Fibroblast of skin of right quadriceps (primary cell): Measurements from ENCODE around the gene DTD1.

Source experiments
- DNase-seq: peaks from one replicate; pipeline ENCODE4 v3.0.0-alpha.2; 2013

The DTD1 gene

DNA sequence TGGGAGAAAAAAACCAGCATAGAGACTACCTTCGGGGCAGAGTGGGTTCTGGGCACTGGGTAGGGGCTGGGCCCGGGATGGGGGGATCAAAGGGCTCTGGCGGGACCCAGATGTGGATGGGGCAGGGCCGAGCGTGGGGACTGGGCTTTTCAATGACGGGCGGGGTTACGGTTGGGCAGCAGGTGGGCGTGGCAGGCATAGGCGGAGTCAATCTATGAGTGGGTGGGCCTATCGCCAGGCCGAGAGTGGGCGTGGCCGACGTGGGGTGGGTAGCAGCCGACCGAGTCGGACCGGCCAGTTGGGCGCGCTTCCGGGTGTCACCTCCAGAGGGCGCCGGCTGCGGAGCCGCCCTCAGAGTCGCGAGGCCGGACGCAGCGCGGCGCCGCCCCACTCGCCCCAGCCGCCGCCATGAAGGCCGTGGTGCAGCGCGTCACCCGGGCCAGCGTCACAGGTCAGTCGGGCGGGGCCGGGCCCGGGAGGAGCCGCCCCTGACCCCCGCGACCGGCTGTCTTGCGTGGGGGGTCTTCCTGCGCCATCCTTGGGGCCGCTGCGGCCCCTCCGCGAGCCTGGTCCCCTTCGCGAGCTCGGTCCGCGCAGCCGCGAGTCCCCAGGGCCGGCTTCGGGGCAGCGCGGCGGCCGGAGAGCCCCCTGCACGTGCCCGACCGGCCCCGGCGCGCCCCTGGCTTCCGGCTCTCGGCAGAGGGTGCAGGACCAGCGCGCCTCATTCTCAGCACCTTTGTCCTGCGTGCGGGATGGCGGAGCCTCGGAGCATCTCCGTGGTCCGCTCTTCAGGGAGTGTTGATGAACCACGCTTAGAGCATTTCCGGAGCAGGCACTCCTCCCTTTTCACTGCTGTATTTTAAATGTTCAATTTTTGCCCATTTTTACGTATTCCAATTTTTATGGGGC, at the start of gene DTD1:
Gene DTD1, plus strand, starts transcription at position 390 of the 909 bp plus-strand sequence. Its CDS starts 19 bp downstream, at position 409.
- DNase-seq, result peak; percentile 82

- peak; percentile 3 for DNase-seq
These were observed 46.1 kb upstream of the DTD1 start for GRCh38 chr20:18541741-18542140.

DNA sequence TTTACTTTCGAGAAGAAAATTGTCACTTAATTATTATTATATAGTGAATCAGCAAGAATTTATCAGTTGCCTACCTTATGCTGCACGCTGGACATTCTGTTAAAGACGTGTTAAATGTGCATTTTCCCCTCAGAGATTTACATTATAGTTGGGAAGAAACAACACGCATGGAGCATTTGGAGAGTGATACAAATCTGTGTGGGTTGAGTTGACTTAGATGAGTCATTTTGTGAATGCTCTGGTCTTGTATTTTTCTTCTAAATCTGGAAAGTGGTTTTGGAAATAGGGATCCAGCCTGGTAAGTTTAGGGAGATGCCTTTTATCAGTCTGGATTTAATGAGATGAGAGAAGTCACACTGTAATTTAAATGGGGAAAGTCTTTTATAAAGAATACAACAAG, 44.6 kb upstream of the DTD1 start:
- DNase-seq, result no peak

- DNase-seq, result no peak
These were observed 43.9 kb upstream of the DTD1 start for GRCh38 chr20:18543932-18544331.

- no peak for DNase-seq
These were observed 42.3 kb upstream of the DTD1 start for GRCh38 chr20:18545566-18545965.

GRCh38 chr20:18548465-18548864, 39.4 kb upstream of the DTD1 start:
- no peak for DNase-seq

DNA sequence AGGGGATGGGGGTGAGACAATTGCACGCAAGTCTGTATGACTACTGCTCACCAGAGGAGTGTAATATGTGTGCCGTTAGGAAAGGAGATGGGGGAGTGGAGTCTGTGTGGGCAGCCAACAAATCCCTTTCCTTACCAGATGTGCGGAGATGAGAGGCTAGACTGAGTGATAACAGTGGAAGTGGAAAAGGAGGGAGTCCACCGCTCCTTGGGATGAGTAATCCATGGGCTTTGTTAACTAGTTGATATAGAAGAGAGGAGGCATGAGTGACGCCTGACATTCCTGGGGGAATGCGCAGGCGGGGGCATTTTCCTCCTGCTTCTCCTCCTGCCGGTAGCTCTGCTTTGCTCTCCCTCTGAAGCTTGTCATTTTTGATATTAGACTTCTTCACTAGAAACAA, 34.1 kb upstream of the DTD1 start:
- no peak for DNase-seq

GRCh38 chr20:18566892-18567738, 20.7 kb upstream of the DTD1 start, which contains the start of gene SMIM26:
Gene SMIM26, plus strand, starts transcription at chr20:18567432. Its CDS starts 47 bp downstream, at chr20:18567479.
- DNase-seq, result peak; percentile 86

- no peak for DNase-seq
These were observed 20.1 kb upstream of the DTD1 start for GRCh38 chr20:18567739-18568091.

GRCh38 chr20:18571009-18571408, 16.8 kb upstream of the DTD1 start:
- no peak for DNase-seq

GRCh38 chr20:18571578-18571977, 16.3 kb upstream of the DTD1 start:
- no peak for DNase-seq

- DNase-seq, result no peak
These were observed 9.9 kb upstream of the DTD1 start for GRCh38 chr20:18577942-18578341.

DNA sequence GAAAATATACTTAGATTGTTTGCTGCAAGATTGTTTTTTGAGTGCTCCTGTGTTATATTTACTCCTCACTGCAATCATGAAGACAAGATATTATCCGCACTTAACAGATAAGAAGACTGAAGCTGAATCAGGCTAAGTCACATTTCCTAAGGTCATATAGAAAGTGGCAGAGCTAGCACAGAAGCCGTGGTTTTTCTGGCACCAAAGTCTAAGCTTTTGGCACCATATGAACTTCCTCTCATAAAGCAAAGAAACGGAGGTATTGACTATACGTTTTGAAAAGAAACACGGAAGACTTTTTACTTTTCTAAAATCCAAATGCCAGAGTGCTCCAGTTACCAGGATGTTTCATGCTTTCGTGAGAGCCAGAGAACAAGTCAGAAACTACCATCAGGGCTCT, 9.3 kb upstream of the DTD1 start:
- no peak for DNase-seq

- no peak for DNase-seq
These were observed 7.8 kb upstream of the DTD1 start for GRCh38 chr20:18580012-18580411.

- peak; percentile 76 for DNase-seq
These were observed 2.7 kb upstream of the DTD1 start for GRCh38 chr20:18585134-18585533.

DNA sequence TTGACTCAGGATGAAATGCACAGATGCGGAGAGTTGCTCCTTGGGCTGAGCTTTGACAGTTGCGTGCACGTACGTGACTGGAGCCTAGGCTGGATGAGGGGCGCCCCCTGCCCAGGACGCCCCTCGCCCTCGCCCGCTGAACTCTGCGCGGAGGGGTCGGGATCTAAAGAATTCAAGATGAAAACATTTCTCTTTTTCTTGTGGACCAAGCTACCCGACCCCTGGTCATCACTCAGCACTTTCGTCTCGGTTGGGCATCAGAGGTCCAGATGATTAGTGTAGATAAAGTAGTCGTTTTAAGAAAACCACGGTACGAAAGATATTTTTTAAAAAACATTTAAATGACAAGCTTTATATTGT, 700 bp downstream of the DTD1 start:
- no peak for DNase-seq

DNA sequence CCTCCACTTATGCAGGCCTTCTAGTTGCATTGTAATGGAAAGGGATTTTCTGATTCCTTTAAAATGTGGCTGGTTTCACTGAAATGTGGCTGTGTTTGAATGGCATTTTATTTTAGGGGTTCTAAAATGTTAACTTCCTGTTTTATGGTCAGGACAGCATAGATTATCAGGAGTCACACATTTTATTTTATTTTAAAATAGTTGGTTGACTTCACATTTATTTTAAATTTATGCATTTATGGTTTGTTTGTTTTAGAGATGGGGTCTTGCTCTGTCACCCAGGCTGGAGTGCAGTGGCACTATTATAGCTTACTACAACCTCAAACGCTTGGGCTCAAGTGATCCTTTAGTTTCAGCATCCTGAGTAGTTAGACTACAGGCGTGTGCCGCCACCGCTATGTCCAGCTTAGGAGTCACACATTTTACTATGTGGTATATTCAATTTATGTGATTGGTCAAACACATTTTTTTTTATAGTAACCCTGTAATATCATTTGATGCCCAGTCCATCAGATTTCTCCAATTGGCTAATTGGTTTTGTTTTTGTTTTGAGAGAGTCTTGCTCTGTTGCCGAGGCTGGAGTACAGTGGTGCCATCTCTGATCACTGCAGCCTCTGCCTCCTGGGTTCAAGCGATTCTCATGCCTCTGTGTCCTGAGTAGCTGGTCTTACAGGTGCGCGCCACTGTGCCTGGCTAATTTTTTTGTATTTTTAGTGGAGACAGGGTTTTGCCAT, 2.3 kb downstream of the DTD1 start:
- no peak for DNase-seq

DNA sequence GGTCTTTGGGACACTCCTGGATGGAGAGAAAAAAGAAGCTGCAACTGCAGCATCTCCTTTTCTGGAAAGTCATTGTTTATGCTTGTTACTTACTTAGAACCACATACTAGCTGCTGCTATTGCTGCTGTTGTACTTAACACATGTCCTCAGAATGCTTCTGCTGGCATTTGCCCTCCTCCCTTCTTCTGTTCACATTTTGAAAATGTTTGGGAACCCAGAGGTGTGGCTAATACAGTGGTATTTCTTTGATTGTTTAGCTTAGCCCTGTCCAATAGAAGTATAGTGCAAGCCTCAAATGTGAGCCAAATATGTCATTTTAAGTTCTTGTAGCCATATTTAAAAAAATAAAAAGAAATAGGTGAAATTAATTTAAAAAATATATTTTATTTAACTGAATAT, 8.4 kb downstream of the DTD1 start:
- no peak for DNase-seq

DNA sequence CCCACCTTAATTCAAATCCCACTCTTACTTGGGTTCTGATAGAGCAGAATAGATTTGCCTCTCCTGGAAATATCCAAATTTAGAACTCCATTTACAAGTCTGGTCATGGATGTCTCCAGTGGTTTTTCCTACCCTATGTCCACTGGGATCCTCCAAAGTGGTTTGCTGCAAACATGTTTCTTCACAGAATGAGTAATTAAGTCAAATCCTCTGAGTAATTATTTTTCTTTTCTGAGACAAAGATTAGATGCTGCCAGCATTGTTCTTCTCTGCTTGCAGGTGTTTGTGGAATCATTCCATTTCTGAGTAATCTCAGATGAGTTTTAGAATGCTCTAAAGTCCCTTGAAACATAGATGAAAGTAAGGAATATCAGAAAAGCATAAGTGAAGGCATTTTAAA, 21.9 kb downstream of the DTD1 start:
- DNase-seq, result no peak

DNA sequence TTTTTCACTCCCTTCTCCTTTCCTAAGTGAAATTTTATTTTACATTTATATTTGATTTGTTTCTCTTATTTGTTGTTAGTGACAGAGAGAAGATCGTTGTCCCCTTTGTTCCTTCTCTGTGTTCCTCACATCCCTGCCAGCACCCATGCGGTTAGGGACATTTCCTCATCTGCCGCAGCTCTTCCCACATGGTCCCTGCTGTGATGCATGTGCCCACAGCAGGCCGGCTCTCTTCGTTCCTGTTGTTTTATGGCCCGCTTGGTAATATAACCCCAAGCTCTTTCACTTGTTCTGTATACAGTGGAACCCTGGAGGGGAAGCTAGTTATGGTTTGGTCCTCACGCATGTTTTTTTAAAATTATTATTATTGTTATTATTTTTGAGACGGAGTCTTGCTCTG, 23.6 kb downstream of the DTD1 start:
- DNase-seq, result no peak

- DNase-seq, result no peak
These were observed 25.7 kb downstream of the DTD1 start for GRCh38 chr20:18613553-18613952.

DNA sequence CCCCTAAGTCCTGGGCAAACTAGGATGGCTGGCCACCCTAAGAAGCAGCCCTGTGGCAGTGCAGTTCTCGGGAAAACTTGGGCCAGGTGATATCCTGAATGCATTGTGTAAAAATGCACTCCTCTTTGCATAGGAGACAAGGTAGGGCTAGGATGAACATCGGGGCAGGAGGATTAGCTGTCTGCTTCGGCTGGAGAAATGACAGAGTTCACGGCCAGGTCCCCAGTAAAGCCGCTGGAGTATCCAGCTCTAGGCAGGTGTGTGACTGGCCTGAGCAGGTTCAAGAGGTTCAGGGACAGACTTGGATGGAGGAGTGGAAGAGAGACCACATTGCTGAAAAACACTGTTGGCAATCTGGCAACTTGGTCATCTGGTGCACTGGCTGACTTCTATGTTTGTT, 26.4 kb downstream of the DTD1 start:
- DNase-seq, result no peak

- DNase-seq, result no peak
These were observed 27.3 kb downstream of the DTD1 start for GRCh38 chr20:18615020-18615650.
